Epithelial cell of proximal tubule (primary cell): ENCODE data around the gene ZNF764. TPM values are rescaled to one million over a fixed set of nuclear protein-coding genes. Genes with fewer than 3 reads are reported as not detected.

Source experiments
- DNase-seq: peaks from one replicate; pipeline ENCODE4 v3.0.0-alpha.2; 2011; ENCODE audit warnings: low read depth
- H3K4me3 ChIP-seq: 2 replicates; pipeline ENCODE4 v1.5.1; 2011; ENCODE audit warnings: low read depth, mild to moderate bottlenecking, low read length
- CTCF ChIP-seq: conservative IDR thresholded peaks from 2 replicates; pipeline ENCODE4 v1.5.1; 2012; ENCODE audit warnings: low read depth, mild to moderate bottlenecking, low read length
- total RNA-seq: library from RNA; depleted of rRNA; stranded (reverse); fragments of >200 nt; gene quantifications from 2 replicates; pipeline ENCODE4 v1.2.3, GENCODE V29; 2015

ZNF764 gene
- total RNA-seq, 1 donor from 2014 or later, result 5.2 TPM

GRCh38 chr16:30585022-30585399 lies 26.8 kb upstream of the ZNF764 start:
- no peak for TF ChIP-seq CTCF
- DNase-seq, result no peak
- peak overlapping the region; percentile 80 for H3K4me3 ChIP-seq

GRCh38 chr16:30582611-30583340 lies 24.6 kb upstream of the ZNF764 start:
- DNase-seq, result no peak
- no peak overlapping the region for H3K4me3 ChIP-seq
- TF ChIP-seq CTCF, result no peak

GRCh38 chr16:30581457-30581856 lies 23.3 kb upstream of the ZNF764 start:
- no peak overlapping the region for H3K4me3 ChIP-seq
- TF ChIP-seq CTCF, result no peak
- no peak for DNase-seq

- DNase-seq, result no peak
- no peak for TF ChIP-seq CTCF
- no peak overlapping the region for H3K4me3 ChIP-seq
Measured at GRCh38 chr16:30574678-30575077, 16.5 kb upstream of the ZNF764 start.

GRCh38 chr16:30571445-30572322 lies 13.5 kb upstream of the ZNF764 start, which contains the start of gene ZNF688:
TSS of gene ZNF688 (minus strand) at chr16:30571714. CDS start at chr16:30571629, 85 bp downstream.
- no peak for TF ChIP-seq CTCF
- peak within 1 kb of the TSS; percentile 86 for H3K4me3 ChIP-seq
- peak; percentile 90 for DNase-seq

- DNase-seq, result no peak
- H3K4me3 ChIP-seq, result peak overlapping the region; percentile 86
- no peak for TF ChIP-seq CTCF
Measured at GRCh38 chr16:30570636-30571444, 12.7 kb upstream of the ZNF764 start.
